Peyer's patch (tissue), 4 donors: ENCODE results near the gene UCK1.

ENCODE experiments used
- CTCF ChIP-seq, 6 experiments: fragments of 450-650 bp in 4 of 6; fragments of 200-600 bp in 2 of 6; sonication (generic) in 1 of 6; IDR thresholded peaks; one replicate each; pipeline ENCODE4 v1.5.1; 2017 to 2019; ENCODE audit warnings: antibody characterized with exemption in 6 of 6, mild to moderate bottlenecking in 3 of 6, moderate library complexity in 1 of 6
- POLR2A ChIP-seq, 2 donors: fragments of 450-650 bp; IDR thresholded peaks; one replicate each; pipeline ENCODE4 v1.5.1; 2017; ENCODE audit warnings: antibody characterized with exemption in 2 of 2, mild to moderate bottlenecking in 2 of 2, moderate library complexity in 2 of 2

GRCh38 chr9:131557855-131558548 is 26.9 kb upstream of the UCK1 start:
- no peak for TF ChIP-seq CTCF (IDR thresholded peaks at IDR 0.05)
- no peak for TF ChIP-seq POLR2A (IDR thresholded peaks at IDR 0.05)
